Rectal smooth muscle tissue (tissue), 1 donor: ENCODE results near the gene LGALS1.
A peak's percentile ranks its signal among the peaks of the same experiment; 100 is the strongest.

Experiments
- H3K27ac ChIP-seq: one replicate; pipeline ENCODE4 v1.7.0; 2013; ENCODE audit warnings: low read depth, low read length, inconsistent platforms
- H3K27me3 ChIP-seq: one replicate; pipeline ENCODE4 v1.7.0; 2013; ENCODE audit warnings: low read length; ENCODE audit not compliant: control insufficient read depth, insufficient read depth
- H3K36me3 ChIP-seq: one replicate; pipeline ENCODE4 v1.7.0; 2013; ENCODE audit warnings: low read length; ENCODE audit not compliant: control insufficient read depth, insufficient read depth
- H3K4me1 ChIP-seq: one replicate; pipeline ENCODE4 v1.7.0; 2013; ENCODE audit warnings: low read length; ENCODE audit not compliant: control insufficient read depth, insufficient read depth
- H3K4me3 ChIP-seq: one replicate; pipeline ENCODE4 v1.7.0; 2013; ENCODE audit warnings: low read length
- H3K9ac ChIP-seq: one replicate; pipeline ENCODE4 v1.7.0; 2013; ENCODE audit warnings: low read length

The LGALS1 gene

DNA sequence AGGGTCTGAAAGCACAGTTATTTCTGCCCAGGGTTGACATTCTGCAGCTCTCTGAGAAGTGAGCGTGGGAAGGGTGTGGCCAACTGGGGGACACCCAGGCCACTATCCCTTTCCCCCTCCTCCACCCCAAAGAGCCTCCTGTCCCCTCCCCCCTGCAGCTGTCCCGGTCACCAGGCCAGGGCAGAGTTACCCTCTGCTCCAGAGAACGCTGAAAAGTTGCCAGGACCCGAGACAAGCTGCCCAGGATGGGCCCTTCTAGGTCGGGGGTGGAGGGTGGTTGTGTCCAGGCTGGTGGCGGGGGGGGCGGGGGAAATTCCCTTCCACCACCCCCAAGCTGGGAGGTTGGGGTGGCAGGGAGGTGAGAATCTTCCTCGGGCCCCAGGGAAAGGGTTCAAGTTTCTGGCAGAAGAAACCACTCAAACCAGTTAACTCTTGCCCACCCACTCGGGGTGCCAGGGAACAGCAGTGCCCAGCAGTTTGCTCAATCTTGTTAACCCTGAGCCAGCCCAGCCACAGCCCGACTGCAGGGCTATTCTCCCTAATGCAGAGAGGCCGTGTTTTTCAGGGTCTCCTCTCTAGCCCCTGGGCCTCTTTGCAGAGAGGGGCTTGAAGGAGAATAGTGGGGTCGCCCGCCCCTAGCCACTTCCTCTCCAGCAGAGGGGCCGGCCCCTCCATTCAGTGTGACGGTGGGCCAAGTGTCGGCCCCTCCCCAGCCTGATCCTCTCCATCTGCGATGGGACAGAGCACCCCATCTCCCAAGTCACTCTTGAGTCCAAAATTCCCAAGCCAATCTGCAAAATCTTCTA, 697 bp downstream of the LGALS1 start:
- Histone ChIP-seq H3K27ac (peak overlapping the region; percentile 92), H3K27me3 (no peaks in the 10 kb centered on the region), H3K36me3 (peaks cover 5% of the 10 kb centered on the region), H3K4me1 (peaks cover 10% of the 10 kb centered on the region), H3K9ac (peak overlapping the region; percentile 42), H3K4me3 (peak overlapping the region; percentile 81)

GRCh38 chr22:37676736-37677492, 1.5 kb downstream of the LGALS1 start:
- H3K27me3 ChIP-seq = no peaks in the 10 kb centered on the region
- peaks cover 5% of the 10 kb centered on the region for H3K36me3 ChIP-seq
- peak overlapping the region; percentile 42 for H3K9ac ChIP-seq
- H3K27ac ChIP-seq = peak overlapping the region; percentile 92
- H3K4me1 ChIP-seq = peaks cover 10% of the 10 kb centered on the region
- H3K4me3 ChIP-seq = peak overlapping the region; percentile 81

DNA sequence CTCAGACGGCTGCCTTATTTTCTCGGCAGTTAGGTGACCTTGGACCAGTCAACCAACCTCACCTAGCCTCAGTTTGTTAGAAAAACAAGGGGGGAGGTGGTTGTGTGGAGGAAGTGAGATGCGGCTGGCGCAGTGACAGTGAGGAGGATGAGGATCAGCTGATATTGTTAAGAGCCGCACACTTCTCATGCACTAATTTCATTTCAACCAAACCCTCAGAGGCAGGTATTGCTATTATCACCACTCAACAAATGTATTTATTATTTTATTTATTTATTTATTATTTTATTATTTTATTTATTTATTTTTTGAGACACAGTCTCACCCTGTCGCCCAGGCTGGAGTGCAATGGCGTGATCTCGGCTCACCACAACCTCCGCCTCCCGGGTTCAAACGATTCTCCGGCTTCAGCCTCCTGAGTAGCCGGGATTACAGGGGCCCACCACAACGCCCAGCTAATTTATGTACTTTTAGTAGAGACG, 2.1 kb downstream of the LGALS1 start:
- Histone ChIP-seq H3K36me3 (peaks cover 5% of the 10 kb centered on the region), H3K27me3 (no peaks in the 10 kb centered on the region), H3K27ac (peak overlapping the region; percentile 92), H3K4me1 (peaks cover 10% of the 10 kb centered on the region), H3K9ac (no peak overlapping the region), H3K4me3 (peak overlapping the region; percentile 65)

DNA sequence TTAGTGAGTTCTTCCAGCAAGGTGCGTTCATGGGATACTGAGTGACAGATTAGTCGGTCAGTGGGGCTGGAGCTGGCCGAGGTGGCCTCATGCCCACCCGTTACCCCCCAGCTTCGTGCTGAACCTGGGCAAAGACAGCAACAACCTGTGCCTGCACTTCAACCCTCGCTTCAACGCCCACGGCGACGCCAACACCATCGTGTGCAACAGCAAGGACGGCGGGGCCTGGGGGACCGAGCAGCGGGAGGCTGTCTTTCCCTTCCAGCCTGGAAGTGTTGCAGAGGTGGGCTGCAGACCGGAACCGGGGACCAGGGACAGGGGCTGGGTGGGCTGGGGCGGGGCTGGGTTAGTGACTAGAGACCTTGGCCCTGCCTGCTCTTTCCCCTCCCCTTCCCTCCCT, 2.9 kb downstream of the LGALS1 start:
- H3K27ac ChIP-seq = no peak overlapping the region
- no peak overlapping the region for H3K4me3 ChIP-seq
- H3K36me3 ChIP-seq = peaks cover 5% of the 10 kb centered on the region
- H3K27me3 ChIP-seq = no peaks in the 10 kb centered on the region
- H3K4me1 ChIP-seq = peaks cover 10% of the 10 kb centered on the region
- H3K9ac ChIP-seq = no peak overlapping the region

GRCh38 chr22:37679670-37680069, 4.2 kb downstream of the LGALS1 start:
- H3K4me3 ChIP-seq = no peak overlapping the region
- H3K27me3 ChIP-seq = no peaks in the 10 kb centered on the region
- no peak overlapping the region for H3K27ac ChIP-seq
- H3K4me1 ChIP-seq = peaks cover 2% of the 10 kb centered on the region
- H3K36me3 ChIP-seq = peaks cover 5% of the 10 kb centered on the region
- no peak overlapping the region for H3K9ac ChIP-seq

- Histone ChIP-seq H3K27me3 (no peaks in the 10 kb centered on the region), H3K36me3 (peaks cover 5% of the 10 kb centered on the region), H3K9ac (no peak overlapping the region), H3K27ac (no peak overlapping the region), H3K4me3 (no peak overlapping the region), H3K4me1 (peaks cover 2% of the 10 kb centered on the region)
Measured at GRCh38 chr22:37680191-37680851, 4.9 kb downstream of the LGALS1 start.

DNA sequence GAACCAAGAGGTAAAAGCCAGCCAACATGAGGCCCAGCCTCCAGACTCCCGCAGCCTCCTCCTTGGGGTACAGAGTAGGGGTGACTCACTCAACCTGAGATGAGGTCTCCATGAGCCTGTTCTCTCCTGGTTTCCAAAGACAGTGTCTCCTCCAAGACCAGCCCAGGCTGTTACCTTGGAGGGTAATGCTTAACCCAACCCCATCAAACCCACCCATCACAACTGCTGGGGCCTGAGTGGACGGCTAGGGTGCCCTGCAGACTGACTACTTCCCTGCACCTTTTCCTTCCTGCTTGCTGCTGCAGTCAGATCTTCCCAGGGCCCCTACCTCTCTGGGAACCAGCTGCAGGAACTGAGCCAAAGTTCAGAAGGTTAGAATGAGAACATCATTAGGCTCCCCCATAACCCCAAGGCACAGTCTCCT, 5.6 kb downstream of the LGALS1 start:
- Histone ChIP-seq H3K9ac (no peak overlapping the region), H3K36me3 (peaks cover 5% of the 10 kb centered on the region), H3K27me3 (no peaks in the 10 kb centered on the region), H3K27ac (no peak overlapping the region), H3K4me1 (peaks cover 2% of the 10 kb centered on the region), H3K4me3 (no peak overlapping the region)

- Histone ChIP-seq H3K9ac (no peak overlapping the region), H3K27ac (no peak overlapping the region), H3K4me1 (peaks cover 2% of the 10 kb centered on the region), H3K27me3 (no peaks in the 10 kb centered on the region), H3K36me3 (peaks cover 5% of the 10 kb centered on the region), H3K4me3 (no peak overlapping the region)
Measured at GRCh38 chr22:37681556-37682049, 6.2 kb downstream of the LGALS1 start.

- Histone ChIP-seq H3K4me1 (no peaks in the 10 kb centered on the region), H3K9ac (no peak overlapping the region), H3K27ac (no peak overlapping the region), H3K36me3 (peaks cover 6% of the 10 kb centered on the region), H3K4me3 (no peak overlapping the region), H3K27me3 (no peaks in the 10 kb centered on the region)
Measured at GRCh38 chr22:37684803-37685615, 9.6 kb downstream of the LGALS1 start.

GRCh38 chr22:37686002-37686982, 10.9 kb downstream of the LGALS1 start, which contains the start of gene NOL12:
NOL12 (plus strand) TSS chr22:37686343; CDS start chr22:37686393, 50 bp downstream.
- peak within 1 kb of the TSS; percentile 92 for H3K27ac ChIP-seq

DNA sequence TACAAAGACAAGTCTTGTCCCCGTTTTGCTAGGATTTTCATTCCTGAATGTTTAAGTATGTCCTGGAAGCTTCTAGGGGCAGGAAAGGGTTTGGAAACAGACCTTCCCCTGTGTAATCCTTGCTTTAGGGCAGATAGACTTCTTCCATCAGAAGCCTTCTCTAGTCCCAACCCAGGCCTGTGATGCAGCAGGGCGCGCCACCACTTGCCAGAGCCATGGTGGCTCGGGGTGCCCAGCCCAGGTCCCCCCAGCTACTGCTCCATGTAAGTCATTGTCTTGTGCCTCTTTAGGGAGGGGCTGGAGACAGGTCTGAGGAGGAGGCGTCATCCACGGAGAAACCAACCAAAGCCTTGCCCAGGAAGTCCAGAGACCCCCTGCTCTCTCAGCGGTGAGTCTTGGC, 15.0 kb downstream of the LGALS1 start:
- no peak overlapping the region for H3K27ac ChIP-seq
- H3K36me3 ChIP-seq = peaks cover 34% of the 10 kb centered on the region
- no peaks in the 10 kb centered on the region for H3K27me3 ChIP-seq
- H3K4me1 ChIP-seq = no peaks in the 10 kb centered on the region
- no peak overlapping the region for H3K9ac ChIP-seq
- no peak overlapping the region for H3K4me3 ChIP-seq

More at GRCh38 chr22:37686002-37686982, 10.9 kb downstream of the LGALS1 start, which contains the start of gene NOL12:
- Histone ChIP-seq H3K27me3 (no peaks in the 10 kb centered on the region), H3K9ac (peak within 1 kb of the TSS; percentile 59), H3K36me3 (peaks cover 17% of the 10 kb centered on the region), H3K4me1 (no peaks in the 10 kb centered on the region), H3K4me3 (peak within 1 kb of the TSS; percentile 84)
